GM23248 (cell line): ENCODE data around the gene CELSR2. TPM values are rescaled to one million over a fixed set of nuclear protein-coding genes. Genes with fewer than 3 reads are reported as not detected.

Experiments used
- DNase-seq: peaks from one replicate; pipeline ENCODE4 v3.0.0-alpha.2; 2015
- H2AFZ ChIP-seq: fragments of 200-600 bp; sonication (generic); 2 replicates; pipeline ENCODE4 v1.6.1; 2016; ENCODE audit warnings: antibody characterized with exemption
- H3F3A ChIP-seq: fragments of 200-600 bp; sonication (generic); 2 replicates; pipeline ENCODE4 v1.6.1; 2016; ENCODE audit warnings: mild to moderate bottlenecking, antibody characterized with exemption, mixed run types; ENCODE audit not compliant: insufficient read depth
- H3K27ac ChIP-seq: fragments of 200-600 bp; sonication (generic); 2 replicates; pipeline ENCODE4 v1.5.1; 2016; ENCODE audit warnings: mild to moderate bottlenecking
- H3K27me3 ChIP-seq: fragments of 200-600 bp; sonication (generic); replicated peaks from 2 replicates; pipeline ENCODE4 v1.6.1; 2016; ENCODE audit warnings: mild to moderate bottlenecking; ENCODE audit not compliant: insufficient read depth
- H3K36me3 ChIP-seq: fragments of 200-600 bp; sonication (generic); 2 replicates; pipeline ENCODE4 v1.6.1; 2016; ENCODE audit warnings: low read depth, mild to moderate bottlenecking
- H3K4me1 ChIP-seq: fragments of 200-600 bp; sonication (generic); 2 replicates; pipeline ENCODE4 v1.6.1; 2016; ENCODE audit warnings: mild to moderate bottlenecking; ENCODE audit not compliant: insufficient read depth
- H3K4me2 ChIP-seq: fragments of 200-600 bp; sonication (generic); one replicate; pipeline ENCODE4 v1.6.1; 2016; ENCODE audit warnings: mild to moderate bottlenecking; ENCODE audit not compliant: unreplicated experiment
- H3K4me3 ChIP-seq: fragments of 200-600 bp; sonication (generic); 2 replicates; pipeline ENCODE4 v1.5.1; 2016; ENCODE audit warnings: mild to moderate bottlenecking
- H3K79me2 ChIP-seq: fragments of 200-600 bp; sonication (generic); 2 replicates; pipeline ENCODE4 v1.6.1; 2016; ENCODE audit warnings: mild to moderate bottlenecking; ENCODE audit not compliant: insufficient read depth
- H3K9ac ChIP-seq: fragments of 200-600 bp; sonication (generic); 2 replicates; pipeline ENCODE4 v1.6.1; 2016; ENCODE audit warnings: mild to moderate bottlenecking
- H3K9me2 ChIP-seq: fragments of 200-600 bp; sonication (generic); 2 replicates; pipeline ENCODE4 v1.6.1; 2016; ENCODE audit warnings: mixed run types, mild to moderate bottlenecking, moderate library complexity; ENCODE audit not compliant: insufficient read depth
- H3K9me3 ChIP-seq: fragments of 200-600 bp; sonication (generic); one replicate; pipeline ENCODE4 v1.6.1; 2017; ENCODE audit warnings: low read depth
- H4K20me1 ChIP-seq: fragments of 200-600 bp; sonication (generic); 2 replicates; pipeline ENCODE4 v1.6.0; 2016; ENCODE audit not compliant: insufficient read depth
- EZH2 ChIP-seq: fragments of 200-600 bp; sonication (generic); IDR thresholded peaks from 2 replicates; pipeline ENCODE4 v1.6.1; 2018; ENCODE audit warnings: antibody characterized with exemption, mild to moderate bottlenecking; ENCODE audit not compliant: insufficient read depth, poor library complexity, severe bottlenecking
- EZH2phosphoT487 ChIP-seq: fragments of 200-600 bp; sonication (generic); IDR thresholded peaks from 2 replicates; pipeline ENCODE4 v1.6.1; 2018; ENCODE audit warnings: antibody characterized with exemption, moderate library complexity, mild to moderate bottlenecking, low read depth; ENCODE audit not compliant: insufficient read depth
- WGBS, 2 experiments: methylation state at CpG; one replicate each; pipeline ENCODE4 v1.1.6; 2015 to 2017; ENCODE audit warnings: low lambda C conversion rate in 2 of 2, low coverage in 1 of 2; ENCODE audit errors: missing lambda C conversion rate in 2 of 2; 5-methylcytosine and 5-hydroxymethylcytosine counted together
- in situ Hi-C: fragments of 300-500 bp; cut with MboI; formaldehyde crosslinking; loops from 2 replicates; pipeline ENCODE4 v1.15.0; 2020
- polyA plus RNA-seq: library from polyadenylated mRNA; unstranded; fragments of >200 nt; fragmentation: Nextera tagmentation; extraction: Ambion mirVana; gene quantifications from 2 replicates; pipeline ENCODE4 v1.2.1, GENCODE V29; 2016
- total RNA-seq: library from RNA; depleted of rRNA; stranded (reverse); fragments of >200 nt; shearing (Covaris generic); gene quantifications from 2 replicates; pipeline ENCODE4 v1.2.3, GENCODE V29; 2014; rRNA removed

Gene CELSR2, protein sequence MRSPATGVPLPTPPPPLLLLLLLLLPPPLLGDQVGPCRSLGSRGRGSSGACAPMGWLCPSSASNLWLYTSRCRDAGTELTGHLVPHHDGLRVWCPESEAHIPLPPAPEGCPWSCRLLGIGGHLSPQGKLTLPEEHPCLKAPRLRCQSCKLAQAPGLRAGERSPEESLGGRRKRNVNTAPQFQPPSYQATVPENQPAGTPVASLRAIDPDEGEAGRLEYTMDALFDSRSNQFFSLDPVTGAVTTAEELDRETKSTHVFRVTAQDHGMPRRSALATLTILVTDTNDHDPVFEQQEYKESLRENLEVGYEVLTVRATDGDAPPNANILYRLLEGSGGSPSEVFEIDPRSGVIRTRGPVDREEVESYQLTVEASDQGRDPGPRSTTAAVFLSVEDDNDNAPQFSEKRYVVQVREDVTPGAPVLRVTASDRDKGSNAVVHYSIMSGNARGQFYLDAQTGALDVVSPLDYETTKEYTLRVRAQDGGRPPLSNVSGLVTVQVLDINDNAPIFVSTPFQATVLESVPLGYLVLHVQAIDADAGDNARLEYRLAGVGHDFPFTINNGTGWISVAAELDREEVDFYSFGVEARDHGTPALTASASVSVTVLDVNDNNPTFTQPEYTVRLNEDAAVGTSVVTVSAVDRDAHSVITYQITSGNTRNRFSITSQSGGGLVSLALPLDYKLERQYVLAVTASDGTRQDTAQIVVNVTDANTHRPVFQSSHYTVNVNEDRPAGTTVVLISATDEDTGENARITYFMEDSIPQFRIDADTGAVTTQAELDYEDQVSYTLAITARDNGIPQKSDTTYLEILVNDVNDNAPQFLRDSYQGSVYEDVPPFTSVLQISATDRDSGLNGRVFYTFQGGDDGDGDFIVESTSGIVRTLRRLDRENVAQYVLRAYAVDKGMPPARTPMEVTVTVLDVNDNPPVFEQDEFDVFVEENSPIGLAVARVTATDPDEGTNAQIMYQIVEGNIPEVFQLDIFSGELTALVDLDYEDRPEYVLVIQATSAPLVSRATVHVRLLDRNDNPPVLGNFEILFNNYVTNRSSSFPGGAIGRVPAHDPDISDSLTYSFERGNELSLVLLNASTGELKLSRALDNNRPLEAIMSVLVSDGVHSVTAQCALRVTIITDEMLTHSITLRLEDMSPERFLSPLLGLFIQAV (N-terminal part only)
- total RNA-seq (0.13 and 0.32 TPM in 2 replicates), polyA plus RNA-seq (0.11 and 0.25 TPM in 2 replicates)

DNA sequence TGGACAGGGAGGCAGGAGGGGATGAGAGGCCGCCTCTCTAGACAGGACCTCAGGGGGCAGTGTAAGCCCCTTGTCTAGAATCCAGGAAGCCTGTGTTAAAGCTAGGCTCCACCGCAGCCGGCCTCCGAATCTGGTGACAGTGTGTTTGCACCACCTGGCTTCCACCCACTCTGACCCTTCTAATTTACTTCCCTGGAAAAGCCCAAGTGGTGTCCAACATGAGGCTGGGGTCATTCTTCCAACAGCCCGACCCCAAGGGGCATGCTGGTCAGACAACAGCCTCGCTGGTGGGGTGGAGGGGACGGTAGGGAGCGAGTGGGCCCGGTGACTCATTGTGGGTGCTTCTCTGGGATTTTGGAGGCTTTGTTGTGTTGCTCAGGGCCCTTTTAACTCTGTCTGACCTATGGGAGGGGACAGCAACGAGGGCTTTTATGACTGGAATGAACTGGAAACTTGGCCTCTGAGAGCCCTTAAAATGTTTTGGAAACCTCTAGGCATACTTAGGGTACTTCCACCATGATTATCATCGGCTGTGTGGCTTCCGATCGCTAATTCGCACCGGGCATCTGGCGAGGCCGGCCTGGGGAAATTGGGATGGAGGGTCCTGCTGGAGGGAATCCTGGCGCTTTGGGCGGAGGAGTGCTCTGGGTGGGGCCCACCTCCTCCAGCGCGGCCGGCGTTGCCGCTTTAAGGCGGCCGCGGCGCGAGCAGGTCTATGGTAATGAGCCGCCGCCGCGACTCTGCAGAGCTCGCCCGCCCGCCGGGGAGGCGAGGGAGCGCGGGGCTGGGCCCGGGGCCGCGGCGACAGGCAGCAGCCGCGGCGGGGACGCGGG, at the start of gene CELSR2:
Gene CELSR2, plus strand, starts transcription at position 743 of the 833 bp plus-strand sequence. CDS start 541 bp downstream, outside the sequence.
- Histone ChIP-seq H3K27me3 (no peaks in the 10 kb centered on the region), H3K4me1 (no peaks in the 10 kb centered on the region; the same call in 1 of the 2 replicates), H3K27ac (no peak within 1 kb of the TSS), H3F3A (no peaks in the 10 kb centered on the region), H3K36me3 (no peaks in the 10 kb centered on the region), H3K4me2 (peak within 1 kb of the TSS; percentile 76), H2AFZ (peak within 1 kb of the TSS; percentile 66), H3K9me2 (no peaks in the 10 kb centered on the region), H3K9ac (no peak within 1 kb of the TSS), H3K79me2 (no peaks in the 10 kb centered on the region), H4K20me1 (no peaks in the 10 kb centered on the region), H3K4me3 (peak within 1 kb of the TSS; percentile 74), H3K9me3 (no peaks in the 10 kb centered on the region)
- no peak for TF ChIP-seq EZH2
- TF ChIP-seq EZH2phosphoT487, result no peak
- in situ Hi-C loops, result no loop called here
- 16 to 17% methylated on average over 37 to 39 of the region's 49 CpGs for WGBS, 2 experiments
- peak; percentile 84 for DNase-seq

DNA sequence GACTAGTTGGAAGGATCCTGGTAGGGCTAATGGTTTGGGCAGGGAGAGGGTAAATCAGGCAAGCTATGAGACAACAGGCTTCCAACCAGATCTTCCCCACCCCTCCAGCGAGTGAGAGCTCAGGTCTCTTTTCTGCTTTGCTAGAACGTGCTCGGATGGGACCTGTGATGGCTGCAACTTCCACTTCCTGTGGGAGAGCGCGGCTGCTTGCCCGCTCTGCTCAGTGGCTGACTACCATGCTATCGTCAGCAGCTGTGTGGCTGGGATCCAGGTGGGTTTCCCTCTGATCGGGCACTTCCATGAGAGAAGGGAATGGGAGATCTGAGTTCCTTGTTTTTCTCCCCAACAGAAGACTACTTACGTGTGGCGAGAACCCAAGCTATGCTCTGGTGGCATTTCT, 49.6 kb upstream of the CELSR2 start:
- H3K9me3 ChIP-seq, result no peaks in the 10 kb centered on the region
- H3K9ac ChIP-seq, result no peak overlapping the region
- H4K20me1 ChIP-seq, result no peaks in the 10 kb centered on the region
- peaks cover 24% of the 10 kb centered on the region for H3K4me1 ChIP-seq
- no peaks in the 10 kb centered on the region for H3K79me2 ChIP-seq
- no peaks in the 10 kb centered on the region for H3K36me3 ChIP-seq
- no peak overlapping the region for H3K4me2 ChIP-seq
- H3K27ac ChIP-seq, result no peak overlapping the region
- no peaks in the 10 kb centered on the region for H3K27me3 ChIP-seq
- H3K9me2 ChIP-seq, result no peaks in the 10 kb centered on the region
- in situ Hi-C loops, result no loop called here
- no peak for TF ChIP-seq EZH2
- TF ChIP-seq EZH2phosphoT487, result no peak
- peaks cover 24% of the 10 kb centered on the region for H3F3A ChIP-seq
- WGBS, 2 experiments, result 83 to 84% methylated on average over 10 of the region's 10 CpGs
- H2AFZ ChIP-seq, result no peak overlapping the region
- H3K4me3 ChIP-seq, result no peak overlapping the region
- no peak for DNase-seq

DNA sequence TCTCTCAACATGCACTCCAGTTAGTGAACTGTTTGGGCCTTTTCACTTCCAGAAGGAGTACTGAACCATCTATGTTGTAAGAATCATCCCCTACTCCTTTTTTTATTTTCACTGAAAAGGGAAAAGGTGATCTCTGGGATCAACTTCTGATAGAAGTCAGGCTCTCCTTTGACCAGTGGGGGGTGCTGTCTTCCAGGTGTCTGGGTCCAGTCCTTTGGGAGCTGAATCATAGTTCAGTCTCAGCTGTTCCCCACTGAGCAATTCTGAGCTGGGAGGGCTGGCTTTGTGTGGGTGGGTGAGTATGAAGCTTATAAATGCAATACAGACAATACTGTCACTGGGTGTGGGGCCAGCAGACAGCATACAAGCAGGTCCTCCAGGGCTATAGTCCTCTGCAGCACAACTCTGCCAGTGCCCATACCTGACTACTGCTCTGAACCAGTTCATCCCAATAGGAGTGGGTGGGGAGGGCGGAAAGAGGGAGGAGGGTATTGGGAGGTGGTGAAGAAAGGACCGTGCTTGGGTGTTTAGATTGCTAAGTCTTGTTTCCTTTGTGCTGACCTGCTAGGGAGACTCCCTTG, 48.1 kb upstream of the CELSR2 start:
- peak; percentile 98 for DNase-seq
- Histone ChIP-seq H3K9me2 (no peaks in the 10 kb centered on the region), H3F3A (peaks cover 24% of the 10 kb centered on the region), H3K9ac (0 out of 2 replicates have a peak overlapping the region, but pooled peaks have one; percentile 4), H3K36me3 (no peaks in the 10 kb centered on the region), H3K4me1 (peaks cover 24% of the 10 kb centered on the region), H4K20me1 (no peaks in the 10 kb centered on the region), H3K9me3 (no peaks in the 10 kb centered on the region), H3K79me2 (no peaks in the 10 kb centered on the region), H3K27me3 (no peaks in the 10 kb centered on the region), H3K27ac (peak overlapping the region; percentile 41), H3K4me2 (no peak overlapping the region), H2AFZ (peak overlapping the region; percentile 1; the same call in 1 of the 2 replicates), H3K4me3 (no peak overlapping the region)
- no peak for TF ChIP-seq EZH2
- no peak for TF ChIP-seq EZH2phosphoT487
- in situ Hi-C loops, result no loop called here
- 47 to 50% methylated on average over 2 of the region's 2 CpGs for WGBS, 2 experiments
